Medulla oblongata (tissue), 1 donor: ENCODE data around the gene EGFLAM.

Experiments used
- DNase-seq: peaks from one replicate; pipeline ENCODE4 v3.0.0-alpha.2; 2015; ENCODE audit errors: extremely low spot score

The EGFLAM gene

GRCh38 chr5:38258319-38259061 lies at the start of gene EGFLAM:
EGFLAM (plus strand) TSS chr5:38258559; CDS start chr5:38258755, 196 bp downstream.
- DNase-seq: no peak

- DNase-seq: peak; percentile 41
Observed at GRCh38 chr5:38208782-38209378, 49.5 kb upstream of the EGFLAM start.

GRCh38 chr5:38210676-38211353 lies 47.5 kb upstream of the EGFLAM start:
- DNase-seq: no peak

- no peak for DNase-seq
Observed at GRCh38 chr5:38211354-38211710, 47.0 kb upstream of the EGFLAM start.

- DNase-seq: no peak
Observed at GRCh38 chr5:38212307-38212706, 46.1 kb upstream of the EGFLAM start.

GRCh38 chr5:38226091-38226490 lies 32.3 kb upstream of the EGFLAM start:
- DNase-seq: no peak

GRCh38 chr5:38228914-38229313 lies 29.4 kb upstream of the EGFLAM start:
- DNase-seq: no peak

GRCh38 chr5:38234737-38235136 lies 23.6 kb upstream of the EGFLAM start:
- DNase-seq: no peak

- DNase-seq: no peak
Observed at GRCh38 chr5:38237681-38238080, 20.7 kb upstream of the EGFLAM start.

- DNase-seq: no peak
Observed at GRCh38 chr5:38240212-38240611, 18.1 kb upstream of the EGFLAM start.

GRCh38 chr5:38241655-38242054 lies 16.7 kb upstream of the EGFLAM start:
- DNase-seq: no peak

GRCh38 chr5:38245307-38245706 lies 13.1 kb upstream of the EGFLAM start:
- DNase-seq: no peak

- DNase-seq: no peak
Observed at GRCh38 chr5:38249301-38249700, 9.1 kb upstream of the EGFLAM start.

GRCh38 chr5:38249812-38250211 lies 8.5 kb upstream of the EGFLAM start:
- no peak for DNase-seq

GRCh38 chr5:38250763-38251448 lies 7.5 kb upstream of the EGFLAM start:
- DNase-seq: no peak

- no peak for DNase-seq
Observed at GRCh38 chr5:38253759-38254158, 4.6 kb upstream of the EGFLAM start.

- DNase-seq: no peak
Observed at GRCh38 chr5:38257308-38258041, 884 bp upstream of the EGFLAM start.

GRCh38 chr5:38258042-38258318 lies 379 bp upstream of the EGFLAM start:
- DNase-seq: no peak

- DNase-seq: no peak
Observed at GRCh38 chr5:38259062-38259808, 876 bp downstream of the EGFLAM start.

- DNase-seq: no peak
Observed at GRCh38 chr5:38259809-38260160, 1.4 kb downstream of the EGFLAM start.

- DNase-seq: no peak
Observed at GRCh38 chr5:38263983-38264382, 5.6 kb downstream of the EGFLAM start.
